GOT3 (cell line): ENCODE results near the gene TACR3.
"Not testable (repeated sequence)": the region's sequence is repeated elsewhere in the genome, so short reads cannot be mapped to it uniquely, and the experiment has no call there.

Source experiments
- DNase-seq: peaks from one replicate; lab custom pipeline; 2025; ENCODE audit warnings: mixed read lengths; lab: John Stamatoyannopoulos, UW

TACR3 gene

GRCh38 chr4:103719830-103720207 is at the start of gene TACR3:
TSS of gene TACR3 (minus strand) at chr4:103719985. CDS start at chr4:103719675, 310 bp downstream.
- DNase-seq: no peak

- DNase-seq: no peak
Measured at GRCh38 chr4:103757631-103758030, 37.8 kb upstream of the TACR3 start.

- DNase-seq: no peak
Measured at GRCh38 chr4:103756741-103757140, 37.0 kb upstream of the TACR3 start.

- no peak for DNase-seq
Measured at GRCh38 chr4:103754844-103755243, 35.1 kb upstream of the TACR3 start.

GRCh38 chr4:103753868-103754653 is 34.3 kb upstream of the TACR3 start:
- no peak for DNase-seq

- not testable (repeated sequence) for DNase-seq
Measured at GRCh38 chr4:103723150-103723549, 3.4 kb upstream of the TACR3 start.

GRCh38 chr4:103721251-103721650 is 1.5 kb upstream of the TACR3 start:
- no peak for DNase-seq

- DNase-seq: no peak
Measured at GRCh38 chr4:103720661-103721060, 876 bp upstream of the TACR3 start.

GRCh38 chr4:103719105-103719829 is 518 bp downstream of the TACR3 start:
- no peak for DNase-seq

GRCh38 chr4:103692615-103693014 is 27.2 kb downstream of the TACR3 start:
- DNase-seq: no peak

- no peak for DNase-seq
Measured at GRCh38 chr4:103673983-103674382, 45.8 kb downstream of the TACR3 start.

- not testable (repeated sequence) for DNase-seq
Measured at GRCh38 chr4:103666764-103667163, 53.0 kb downstream of the TACR3 start.

- no peak for DNase-seq
Measured at GRCh38 chr4:103664436-103665075, 55.2 kb downstream of the TACR3 start.

GRCh38 chr4:103648541-103648940 is 71.2 kb downstream of the TACR3 start:
- no peak for DNase-seq

GRCh38 chr4:103645991-103646390 is 73.8 kb downstream of the TACR3 start:
- DNase-seq: no peak

GRCh38 chr4:103634236-103634635 is 85.5 kb downstream of the TACR3 start:
- no peak for DNase-seq

- no peak for DNase-seq
Measured at GRCh38 chr4:103626296-103626695, 93.5 kb downstream of the TACR3 start.

- DNase-seq: no peak
Measured at GRCh38 chr4:103591841-103592240, 127.9 kb downstream of the TACR3 start.

- DNase-seq: no peak
Measured at GRCh38 chr4:103567591-103567990, 152.2 kb downstream of the TACR3 start.

- DNase-seq: not testable (repeated sequence)
Measured at GRCh38 chr4:103559178-103559577, 160.6 kb downstream of the TACR3 start.
